ENCODE results near the gene GGT6.

GGT6 gene

GRCh38 chr17:4536259-4536741 lies 24.1 kb downstream of the GGT6 start:
- DNase-seq (ENCODE audit: low spot score): no peak
- no peak for TF ChIP-seq CTCF (IDR thresholded peaks at IDR 0.05; ENCODE audit: extremely low read depth, missing control alignments)

DNA sequence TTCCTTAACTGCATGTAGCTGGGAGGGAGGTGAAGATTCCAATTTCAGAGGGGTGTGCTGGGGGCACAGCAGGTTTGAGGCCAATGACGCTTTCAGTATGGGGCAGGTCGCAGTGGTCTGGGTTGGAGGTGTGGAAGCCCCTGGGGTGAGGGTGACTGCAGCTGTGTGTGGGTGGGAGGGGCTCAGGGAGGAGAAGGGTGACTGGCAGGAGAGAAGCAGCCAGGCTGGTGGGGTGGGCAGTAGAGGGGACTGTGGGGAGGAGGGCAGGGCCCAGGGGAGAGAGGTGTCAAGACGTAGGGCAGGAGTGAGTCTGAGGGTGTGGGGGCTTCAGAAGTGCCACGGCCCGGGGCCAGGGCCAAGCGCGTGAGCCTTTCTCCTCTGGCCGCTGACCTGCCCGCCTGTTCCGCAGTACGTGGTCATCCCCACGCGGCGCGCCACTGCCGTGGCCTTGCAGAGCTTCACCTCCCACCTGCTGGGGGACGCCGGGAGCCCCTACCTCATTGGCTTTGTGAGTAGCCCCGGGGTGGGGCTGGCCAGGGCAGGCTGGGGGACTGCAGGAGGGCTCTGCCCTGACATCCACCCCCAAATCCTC lies 24.6 kb downstream of the GGT6 start:
- DNase-seq (ENCODE audit: low spot score): no peak
- TF ChIP-seq CTCF (IDR thresholded peaks at IDR 0.05; ENCODE audit: extremely low read depth, missing control alignments): no peak

DNA sequence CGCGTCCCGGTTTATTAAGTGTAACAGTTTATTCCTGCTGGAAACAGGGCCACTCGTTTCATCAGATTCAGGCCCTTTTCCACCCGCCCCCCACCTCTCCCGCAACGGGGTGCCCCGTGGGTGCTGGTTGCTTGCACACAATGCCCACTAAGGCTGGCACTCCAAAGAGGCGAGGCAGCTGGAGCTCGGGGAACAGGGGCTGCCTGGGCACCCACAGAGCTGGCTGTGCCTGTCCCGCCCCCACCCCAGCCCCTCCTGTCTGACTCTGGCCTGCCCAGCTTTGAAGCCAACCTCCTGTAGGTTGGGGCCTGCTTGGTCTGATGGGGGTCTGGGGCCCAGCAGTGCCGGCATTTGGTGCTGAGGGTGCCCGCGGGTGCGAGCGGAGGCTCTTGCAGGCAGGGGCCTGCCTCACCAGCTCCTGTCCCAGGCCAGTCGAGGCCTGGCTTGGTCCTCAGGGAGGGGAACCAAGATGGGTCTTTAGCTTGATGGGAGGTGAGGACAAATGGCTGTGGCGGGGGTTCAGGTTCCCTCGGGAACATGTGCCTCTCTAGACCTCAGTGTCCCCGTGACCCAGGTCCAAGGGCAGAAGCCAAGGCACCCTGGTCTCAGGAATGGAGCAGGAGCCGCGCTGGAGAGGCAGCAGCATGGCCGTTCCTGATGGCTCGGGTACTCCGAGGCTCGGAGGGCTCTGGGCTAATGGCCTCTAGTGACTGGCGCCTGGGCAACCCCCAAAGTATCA lies 25.3 kb downstream of the GGT6 start:
- no peak for DNase-seq (ENCODE audit: low spot score)
- TF ChIP-seq CTCF (IDR thresholded peaks at IDR 0.05; ENCODE audit: extremely low read depth, missing control alignments): no peak

DNA sequence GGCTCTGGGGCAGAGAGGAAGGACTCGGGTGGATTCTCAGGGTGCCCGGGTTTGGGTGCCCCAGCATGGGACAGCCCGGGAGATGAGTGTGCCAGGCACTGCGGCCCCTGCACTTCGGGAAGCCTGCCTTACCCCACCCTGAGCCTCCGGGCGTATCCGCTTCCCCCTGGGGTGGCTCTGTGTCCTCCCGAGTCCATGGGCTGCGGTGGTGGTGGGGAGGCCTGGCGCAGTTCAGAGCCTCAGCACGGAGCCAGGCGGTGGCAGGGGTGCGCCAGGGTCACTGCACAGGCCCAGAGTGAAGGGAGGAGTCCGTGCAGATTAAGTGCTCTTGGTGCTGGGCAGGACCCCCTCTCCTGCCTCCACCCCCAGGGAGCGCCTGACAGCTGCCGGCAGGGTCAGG lies 25.9 kb downstream of the GGT6 start:
- no peak for DNase-seq (ENCODE audit: low spot score)
- TF ChIP-seq CTCF (IDR thresholded peaks at IDR 0.05; ENCODE audit: extremely low read depth, missing control alignments): no peak

DNA sequence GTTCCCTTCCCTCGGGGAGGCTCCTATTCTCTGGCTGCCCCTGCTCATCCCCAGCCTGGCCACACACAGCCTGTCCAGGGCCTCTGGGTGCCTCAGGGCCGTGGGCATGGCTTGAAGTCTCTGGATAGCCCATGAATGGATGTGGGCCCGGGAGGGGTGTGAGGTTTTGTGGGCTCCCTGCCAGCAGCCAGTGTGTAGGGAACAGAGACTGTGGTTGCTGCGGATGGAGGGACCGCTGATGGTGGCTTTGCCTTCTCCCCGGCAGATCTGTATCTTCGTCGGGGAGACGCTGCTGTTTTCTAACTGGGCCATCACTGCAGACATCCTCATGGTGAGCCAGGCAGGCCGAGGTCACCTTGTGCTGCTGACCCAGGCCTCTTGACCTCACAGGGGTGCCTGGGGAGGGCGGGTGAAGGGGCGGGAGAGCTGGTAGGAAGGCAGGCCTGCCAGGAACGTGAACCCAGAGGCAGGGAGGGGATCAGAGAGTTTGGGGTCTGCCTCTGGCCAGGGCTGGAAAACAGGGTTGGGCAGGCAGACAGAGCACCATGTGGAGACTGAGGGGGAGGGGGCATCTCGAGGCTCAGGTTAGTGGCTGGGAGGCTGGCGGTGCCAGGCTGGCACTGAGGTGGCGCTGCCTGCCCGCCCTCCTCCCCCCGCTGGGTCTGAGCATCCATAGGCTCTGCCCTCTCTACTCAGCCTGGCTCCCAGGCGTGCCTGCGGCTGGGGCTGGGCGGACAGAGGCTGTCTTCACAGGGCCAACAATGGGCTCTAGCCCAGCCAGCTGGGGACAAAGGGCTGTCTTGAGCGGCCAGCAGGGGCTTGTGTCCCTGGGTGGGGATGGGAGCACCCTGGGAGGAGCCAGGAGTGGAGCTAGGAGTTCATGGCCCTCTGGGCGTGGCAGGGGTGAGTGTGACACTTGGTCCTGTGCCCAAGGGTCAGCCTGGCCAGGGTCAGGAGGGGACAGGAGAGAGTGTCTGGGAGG lies 26.6 kb downstream of the GGT6 start:
- DNase-seq (ENCODE audit: low spot score): no peak
- no peak for TF ChIP-seq CTCF (IDR thresholded peaks at IDR 0.05; ENCODE audit: extremely low read depth, missing control alignments)

DNA sequence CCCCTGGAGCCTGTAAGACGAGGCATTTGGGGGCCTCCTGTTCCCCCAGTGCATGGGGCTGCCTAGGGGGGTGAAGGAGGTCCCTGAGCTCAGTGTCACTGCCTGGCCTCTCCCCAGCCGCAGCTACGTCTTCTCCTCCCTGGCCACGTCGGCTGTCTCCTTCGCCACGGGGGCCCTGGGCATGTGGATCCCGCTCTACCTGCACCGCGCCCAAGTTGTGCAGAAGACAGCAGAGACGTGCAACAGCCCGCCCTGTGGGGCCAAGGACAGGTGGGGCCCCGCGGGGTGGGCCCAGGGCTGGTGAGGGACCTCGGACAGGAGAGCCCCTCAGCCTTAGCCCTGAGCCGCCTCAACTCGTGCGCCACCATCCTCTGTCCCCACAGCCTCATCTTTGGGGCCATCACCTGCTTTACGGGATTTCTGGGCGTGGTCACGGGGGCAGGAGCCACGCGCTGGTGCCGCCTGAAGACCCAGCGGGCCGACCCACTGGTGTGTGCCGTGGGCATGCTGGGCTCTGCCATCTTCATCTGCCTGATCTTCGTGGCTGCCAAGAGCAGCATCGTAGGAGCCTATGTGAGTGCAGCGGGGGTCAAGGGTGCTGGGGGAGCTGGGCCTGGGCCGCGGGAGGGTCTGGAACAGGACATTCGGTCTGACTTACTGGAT lies 27.4 kb downstream of the GGT6 start:
- DNase-seq (ENCODE audit: low spot score): no peak
- no peak for TF ChIP-seq CTCF (IDR thresholded peaks at IDR 0.05; ENCODE audit: extremely low read depth, missing control alignments)

All from GM20000 (cell line).